T1000 (cell line): Measurements from ENCODE around the gene PPP2R5C.

Source experiments
- DNase-seq: peaks from one replicate; lab custom pipeline; 2025; ENCODE audit warnings: mixed read lengths; lab: John Stamatoyannopoulos, UW

PPP2R5C gene

DNA sequence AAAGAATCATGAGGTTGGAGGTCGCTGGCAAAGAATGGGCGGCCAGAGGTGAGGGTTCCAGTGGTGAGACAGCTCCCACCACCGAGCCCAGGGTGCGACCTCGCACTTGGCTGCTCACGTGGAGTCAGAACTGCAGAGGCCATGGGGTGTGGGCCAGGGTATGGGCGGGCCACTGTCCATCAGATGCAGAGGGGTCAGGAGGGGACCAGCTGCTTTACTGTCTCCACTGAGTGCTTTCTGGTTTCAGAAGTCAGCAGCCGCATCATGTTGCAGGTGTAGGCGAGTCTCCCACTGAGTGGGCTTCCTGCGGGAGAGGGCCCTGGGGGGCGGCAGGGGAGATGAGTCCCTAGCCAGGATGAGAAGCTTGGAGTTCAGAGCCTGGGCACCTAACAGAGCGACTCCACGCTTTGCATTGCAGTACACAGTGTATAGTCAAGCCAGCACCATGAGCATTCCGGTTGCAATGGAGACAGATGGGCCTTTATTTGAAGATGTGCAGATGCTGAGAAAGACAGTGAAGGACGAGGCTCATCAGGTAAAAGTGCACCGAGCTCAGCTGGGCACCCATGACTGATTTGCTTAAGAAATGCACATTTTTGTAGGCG is 156.0 kb downstream of the PPP2R5C start:
- no peak for DNase-seq

GRCh38 chr14:101918065-101918989 is 156.8 kb downstream of the PPP2R5C start:
- DNase-seq: no peak

- no peak for DNase-seq
Observed at GRCh38 chr14:101920271-101920670, 158.8 kb downstream of the PPP2R5C start.

GRCh38 chr14:101922866-101923265 is 161.4 kb downstream of the PPP2R5C start:
- no peak for DNase-seq

DNA sequence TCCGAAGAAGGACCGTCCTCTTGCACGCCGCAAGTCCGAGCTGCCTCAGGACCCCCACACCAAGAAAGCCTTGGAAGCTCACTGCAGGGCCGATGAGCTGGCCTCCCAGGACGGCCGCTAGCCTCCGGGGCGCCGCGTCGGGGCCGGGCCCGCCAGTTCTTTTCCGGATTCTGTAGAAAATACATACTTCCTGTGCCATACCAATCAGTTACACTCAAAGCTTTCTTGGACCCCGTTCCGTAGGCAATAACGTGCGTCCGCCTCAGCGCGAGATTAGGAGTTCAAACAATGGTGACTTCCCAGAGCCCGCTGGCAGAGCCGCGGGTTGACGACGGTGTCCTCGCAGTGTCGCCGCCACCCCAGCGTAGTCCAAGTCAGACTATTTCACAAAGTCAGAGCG is 163.6 kb downstream of the PPP2R5C start:
- DNase-seq: no peak

- no peak for DNase-seq
Observed at GRCh38 chr14:101926085-101926484, 164.6 kb downstream of the PPP2R5C start.

- DNase-seq: no peak
Observed at GRCh38 chr14:101926620-101927019, 165.1 kb downstream of the PPP2R5C start.

DNA sequence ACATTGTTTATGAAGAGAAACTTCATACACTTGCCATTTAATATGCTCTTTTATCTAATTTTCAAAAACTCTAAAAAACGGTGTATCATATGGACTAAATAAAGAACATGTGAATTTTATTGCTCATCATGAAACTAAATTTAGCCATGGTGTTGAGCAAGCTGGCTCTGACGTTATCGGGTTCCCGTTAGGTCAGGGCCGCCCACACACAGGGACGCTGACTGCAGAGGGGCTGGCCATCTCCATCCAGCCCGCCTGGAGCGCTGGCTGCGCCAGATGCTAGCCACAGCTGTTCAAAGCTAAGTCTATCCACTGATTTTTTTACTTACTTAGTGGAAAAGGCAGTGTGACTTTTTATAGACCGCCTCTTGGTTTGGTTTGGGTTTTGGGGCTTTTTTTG is 166.3 kb downstream of the PPP2R5C start:
- no peak for DNase-seq

DNA sequence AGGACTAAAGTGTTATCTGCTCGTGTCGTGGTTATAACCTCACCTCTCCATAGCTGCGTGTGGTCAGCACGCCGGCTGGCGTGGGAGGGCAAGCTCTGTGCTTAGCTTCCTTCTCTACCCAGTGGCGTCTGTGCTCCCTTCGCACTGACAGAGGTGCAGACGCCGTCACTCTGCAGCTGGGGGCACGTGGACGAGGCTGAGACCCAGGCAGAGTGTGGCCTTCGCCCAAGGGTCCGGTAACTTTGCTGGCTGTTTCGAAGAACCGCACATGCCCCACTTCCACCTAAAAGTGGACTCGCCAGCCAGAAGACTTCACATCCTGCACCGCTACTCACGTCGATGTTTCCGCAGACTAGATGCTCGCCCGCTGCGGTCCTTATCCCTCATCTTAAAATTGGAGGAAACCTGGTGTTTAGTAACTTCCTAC is 166.9 kb downstream of the PPP2R5C start:
- no peak for DNase-seq

GRCh38 chr14:101929096-101929495 is 167.6 kb downstream of the PPP2R5C start:
- no peak for DNase-seq

DNA sequence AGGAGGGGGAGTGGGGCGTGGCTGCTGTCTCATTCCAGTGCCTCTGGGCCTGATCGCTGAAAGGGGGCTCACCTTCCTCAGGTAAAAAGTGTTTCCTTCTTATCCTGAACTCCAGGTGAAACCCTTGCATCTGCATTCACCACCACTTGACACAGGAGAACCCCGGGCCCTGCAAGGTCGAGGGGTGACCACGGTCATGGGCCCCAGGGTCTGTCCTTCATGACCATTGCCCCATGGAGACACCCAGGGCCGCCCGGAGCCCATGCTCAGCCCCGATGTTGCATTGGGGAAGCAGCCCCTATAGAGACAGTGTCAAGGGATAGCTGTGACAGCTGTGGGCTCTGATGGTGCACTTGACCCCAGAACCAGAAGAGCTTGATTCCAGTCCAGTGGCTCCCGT is 168.4 kb downstream of the PPP2R5C start:
- no peak for DNase-seq

DNA sequence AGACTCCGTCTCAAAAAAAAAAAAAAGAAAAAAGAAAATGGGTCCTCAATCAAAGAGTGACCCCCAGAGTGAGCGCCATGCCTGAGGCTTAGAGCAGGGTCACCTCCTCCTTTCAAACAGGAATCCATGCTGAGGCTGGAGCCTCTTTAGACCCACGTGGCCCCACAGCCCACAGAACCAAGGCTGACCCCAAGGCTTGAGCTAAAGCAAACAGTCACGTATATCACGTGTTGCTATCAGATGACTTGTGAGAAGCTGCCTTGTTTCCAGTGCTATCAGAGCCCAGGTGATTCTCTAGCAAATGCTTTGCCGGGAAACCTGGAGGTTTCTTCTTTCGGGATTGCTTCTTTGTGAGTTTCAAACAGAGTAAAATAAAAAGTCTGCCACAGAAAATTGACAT is 171.2 kb downstream of the PPP2R5C start:
- DNase-seq: no peak

DNA sequence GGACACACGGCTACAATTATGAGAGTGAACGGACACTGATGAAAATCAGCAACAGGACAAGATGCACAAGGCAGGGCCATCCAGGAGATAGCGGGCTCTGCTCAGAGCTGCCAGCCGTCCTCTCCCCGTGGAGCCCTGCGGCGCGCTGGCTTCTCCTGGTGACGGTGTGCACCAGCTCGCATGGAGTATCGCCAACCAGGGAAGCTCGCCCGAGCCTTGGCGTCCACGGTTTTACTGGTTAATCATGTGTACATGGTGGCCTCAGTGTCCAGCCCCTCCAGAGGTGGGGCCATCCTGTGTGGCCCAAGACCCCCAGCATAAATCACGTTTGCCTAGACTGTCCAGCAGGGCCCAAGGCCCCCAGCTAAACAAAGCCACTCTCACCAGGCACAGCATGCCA is 171.7 kb downstream of the PPP2R5C start:
- DNase-seq: no peak

DNA sequence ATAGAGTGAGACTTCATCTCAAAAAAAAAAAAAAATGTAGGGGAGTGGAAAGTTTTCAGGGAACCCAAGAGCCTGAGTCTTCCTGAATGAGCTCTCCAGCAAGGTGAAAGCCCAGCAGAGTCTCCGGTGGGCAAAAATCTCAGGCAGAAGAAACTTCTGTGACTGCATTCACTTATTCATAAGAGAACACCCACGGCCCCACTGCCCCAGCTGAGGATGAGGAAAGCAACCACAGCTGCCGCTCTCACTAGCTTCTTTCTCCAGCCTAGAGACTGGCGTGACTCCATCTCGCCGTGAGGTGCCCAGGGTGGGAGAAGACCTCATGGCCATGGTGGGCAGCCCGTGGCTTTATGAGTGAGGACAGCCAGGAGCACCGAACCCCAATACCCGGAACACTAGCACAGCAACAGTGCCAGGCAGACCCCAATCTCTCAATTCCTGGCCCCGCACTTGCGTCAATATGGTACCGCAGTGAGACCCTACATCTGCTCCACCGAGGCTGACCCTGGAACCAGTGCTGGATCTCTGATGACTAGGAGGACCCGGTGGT is 173.2 kb downstream of the PPP2R5C start:
- DNase-seq: no peak

DNA sequence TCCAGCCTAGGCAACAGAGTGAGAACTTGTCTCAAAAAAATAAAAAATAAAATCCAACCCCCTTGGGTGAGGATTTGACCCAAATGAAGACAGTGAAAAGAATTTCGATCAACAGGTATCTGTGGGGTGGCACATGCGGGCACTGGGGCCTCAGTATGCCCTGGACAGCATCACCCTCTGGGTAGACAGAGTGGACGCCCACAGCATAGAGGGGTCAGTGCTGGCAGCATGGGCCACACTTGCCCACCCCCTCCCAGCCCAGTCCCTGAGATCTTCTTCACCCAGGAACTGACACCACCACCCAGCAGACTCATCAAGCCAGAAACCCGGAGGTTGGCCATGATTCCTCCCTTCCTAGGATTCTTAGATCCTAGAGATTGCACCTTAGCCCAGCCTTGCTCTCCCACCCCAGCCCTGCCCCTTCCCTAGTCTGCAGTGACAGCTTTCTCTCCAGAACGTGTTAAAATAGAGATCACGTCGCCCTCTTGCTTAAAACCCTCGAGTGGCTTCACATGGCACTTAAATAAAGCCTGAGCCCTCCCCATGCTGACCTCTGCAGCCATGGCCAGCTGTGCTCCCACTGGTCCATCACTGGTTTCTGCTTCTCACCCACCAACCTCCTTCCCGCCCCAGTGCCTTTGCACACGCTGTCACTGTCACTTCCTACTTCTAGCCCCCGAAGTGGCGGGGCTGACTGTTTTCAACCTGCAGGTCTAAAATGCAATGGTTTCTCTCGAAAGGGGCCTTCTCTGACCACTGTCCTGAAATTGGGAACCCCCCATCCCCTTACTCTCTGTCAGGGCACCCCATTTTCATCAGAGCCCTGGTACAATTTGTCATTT is 176.6 kb downstream of the PPP2R5C start:
- no peak for DNase-seq

DNA sequence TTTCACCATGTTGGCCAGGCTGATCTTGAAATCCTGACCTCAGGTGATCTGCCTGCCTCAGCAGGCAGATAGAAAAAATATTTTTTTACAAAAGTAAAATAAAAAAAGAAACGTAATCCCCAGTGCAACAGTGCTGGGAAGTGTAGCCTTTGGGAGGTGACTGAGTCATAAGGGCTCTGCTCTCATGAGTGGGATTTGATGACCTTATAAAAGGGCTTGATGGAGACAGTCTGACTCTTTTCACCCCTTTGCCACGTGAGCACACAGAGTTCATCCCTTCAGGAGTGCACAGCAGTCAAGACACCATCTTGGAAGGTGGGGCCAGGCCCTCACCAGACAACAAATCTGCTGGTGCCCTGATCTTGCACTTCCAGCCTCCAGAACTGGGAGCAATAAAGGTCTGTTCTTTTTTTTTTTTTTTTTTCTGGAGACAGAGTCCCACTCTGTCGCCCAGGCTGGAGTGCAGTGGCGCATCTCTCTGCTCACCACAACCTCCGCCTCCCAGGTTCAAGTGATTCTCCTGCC is 178.2 kb downstream of the PPP2R5C start:
- no peak for DNase-seq

DNA sequence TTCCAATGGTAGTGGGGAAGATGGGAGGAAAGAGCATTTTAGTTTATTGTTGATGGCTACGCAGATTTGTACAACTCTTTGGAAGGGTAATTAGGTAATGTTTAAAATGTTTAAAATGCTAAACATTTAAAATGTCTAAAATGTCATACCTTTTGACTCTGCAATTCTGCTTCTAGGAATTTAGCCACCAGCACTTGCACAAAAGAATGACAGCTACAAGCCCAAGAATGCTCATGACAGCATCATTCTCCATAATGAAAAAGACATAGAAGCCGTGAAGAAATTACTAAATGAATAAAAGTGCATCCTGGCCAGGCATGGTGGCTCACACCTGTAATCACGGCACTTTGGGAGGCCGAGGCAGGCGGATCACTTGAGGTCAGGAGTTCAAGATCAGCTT is 182.9 kb downstream of the PPP2R5C start:
- DNase-seq: no peak

GRCh38 chr14:101945171-101945570 is 183.7 kb downstream of the PPP2R5C start:
- no peak for DNase-seq

GRCh38 chr14:101947577-101947903 is 186.0 kb downstream of the PPP2R5C start:
- no peak for DNase-seq

- DNase-seq: peak; percentile 98
Observed at GRCh38 chr14:101947904-101948665, 186.6 kb downstream of the PPP2R5C start.

DNA sequence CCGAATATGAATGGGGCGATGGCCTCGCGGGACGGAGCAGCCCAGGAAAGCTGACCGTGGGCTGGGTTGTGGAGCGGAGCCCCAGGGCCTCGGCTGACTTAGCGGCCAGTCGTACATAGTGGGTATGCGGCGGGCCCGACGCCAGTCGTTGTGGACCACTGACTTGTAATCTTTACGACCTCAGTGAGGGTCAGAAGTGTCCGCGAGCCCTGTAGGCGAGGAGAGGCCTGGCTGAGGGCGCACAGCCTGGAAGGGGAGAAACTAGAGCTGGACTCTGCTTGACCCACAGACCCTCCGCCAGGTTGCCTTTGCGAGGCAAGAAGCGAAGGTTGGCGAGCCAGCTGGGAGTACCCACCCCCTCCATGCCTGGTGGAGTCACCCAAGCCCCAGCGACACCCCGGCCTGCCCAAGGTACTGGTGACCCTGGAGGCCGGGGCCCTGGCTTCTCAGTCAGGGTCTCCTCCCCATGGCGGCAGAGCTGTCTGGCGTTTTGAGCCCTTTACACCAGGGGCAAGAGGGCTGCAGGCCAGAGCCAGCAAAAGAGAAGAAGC is 187.2 kb downstream of the PPP2R5C start:
- no peak for DNase-seq
